Neural cell (in vitro differentiated cells): ENCODE results near the gene CASP3.
"Not testable (repeated sequence)": the region's sequence is repeated elsewhere in the genome, so short reads cannot be mapped to it uniquely, and the experiment has no call there.

Experiments
- CTCF ChIP-seq: fragments of 450-650 bp; IDR thresholded peaks from 2 replicates; pipeline ENCODE4 v1.5.1; 2014; ENCODE audit warnings: antibody characterized with exemption, mild to moderate bottlenecking, moderate library complexity; ENCODE audit not compliant: poor library complexity, severe bottlenecking
- POLR2AphosphoS5 ChIP-seq: IDR thresholded peaks from 2 replicates; pipeline ENCODE4 v1.6.1; 2012
- REST ChIP-seq: IDR thresholded peaks from 2 replicates; pipeline ENCODE4 v1.6.1; 2012; ENCODE audit warnings: borderline replicate concordance

GRCh38 chr4:184657820-184658219, 8.6 kb upstream of the CASP3 start:
- not testable (repeated sequence) for TF ChIP-seq CTCF, REST, POLR2AphosphoS5
